ENCODE measurements around the gene MMAB. TPM values are rescaled to one million over a fixed set of nuclear protein-coding genes. Genes with fewer than 3 reads are reported as not detected.

The MMAB gene
- total and polyA plus RNA-seq, 2 of the 13 experiments (the other 11 are each of a cell fraction or from before 2014, with no cell fraction given), result 26.1 to 77.3 TPM

DNA sequence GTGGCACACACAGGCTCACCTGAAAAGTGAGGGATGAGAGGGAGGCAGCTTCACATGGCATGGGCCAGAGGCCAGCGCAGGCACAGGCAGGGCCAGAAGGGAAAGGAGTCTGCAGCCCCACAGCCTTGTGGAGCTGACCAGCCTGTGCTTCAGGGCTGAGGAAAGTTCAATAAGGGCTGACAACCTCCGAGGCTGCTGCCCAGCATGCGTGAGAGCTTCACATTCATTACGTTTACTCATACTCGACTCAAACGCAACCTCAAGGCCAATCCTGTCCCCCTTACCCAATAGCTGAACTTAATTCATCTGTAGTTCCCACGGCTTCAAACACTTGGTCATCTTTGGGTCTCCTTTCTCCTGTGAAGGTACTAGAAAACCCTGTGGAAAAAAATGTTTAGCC is 4.8 kb downstream of the MMAB start:
- in situ Hi-C loops (cut with HindIII; ENCODE audit: extremely low pct_ligation_motif_present, low pct_unique_long_range_greater_than_20kb), result no loop called here
- DNase-seq (ENCODE audit: low spot score), result no peak
- Histone ChIP-seq H3K27ac (ENCODE audit: extremely low read length, insufficient read depth, low read length) (no peak overlapping the region), H3K79me2 (ENCODE audit: insufficient read depth, low read length) (peaks cover 14% of the 10 kb centered on the region), H3K9ac (ENCODE audit: insufficient read depth, low read depth, low read length) (no peak overlapping the region), H3K9me3 (ENCODE audit: low read length) (no peaks in the 10 kb centered on the region), H3K36me3 (replicated peaks in 1 of 2; ENCODE audit: control insufficient read depth in 1 of 2, insufficient read depth in 2 of 2, low read length in 2 of 2) (peaks cover 8 to 66% of the 10 kb centered on the region in 2 experiments), H4K20me1 (ENCODE audit: insufficient read depth, low read length) (no peaks in the 10 kb centered on the region), H3K4me3 (replicated peaks in 1 of 3; ENCODE audit: insufficient read depth in 1 of 3, low read depth in 2 of 3, low read length in 3 of 3) (no peak overlapping the region), H3K27me3 (ENCODE audit: control insufficient read depth in 1 of 2, insufficient read depth in 2 of 2, low read length in 2 of 2) (no peaks in the 10 kb centered on the region), H3K4me1 (ENCODE audit: insufficient read depth, low read length) (peaks cover 43% of the 10 kb centered on the region), H2AFZ (ENCODE audit: low read length) (no peak overlapping the region), H3K4me2 (ENCODE audit: low read depth, low read length) (no peak overlapping the region)
- FAIRE-seq, result no peak
- TF ChIP-seq RFXANK (CRISPR knock-in tag; IDR thresholded peaks at IDR 0.05), result no peak
- CTCF ChIA-PET (ENCODE audit: low intra/inter-chr PET ratio, low total read pairs), result no interaction called here
- 73% methylated on average over 5 of the region's 7 CpGs for WGBS (ENCODE audit: low lambda C conversion rate)
- intact Hi-C loops (cut with micrococcal nuclease; ENCODE audit: unreplicated experiment), result no loop called here
- no peak for ATAC-seq
- BruUV-seq (replicated peaks), result no TSS peak
- POLR2A ChIA-PET, result no interaction called here

GRCh38 chr12:109567967-109568366 is 5.3 kb downstream of the MMAB start:
- intact Hi-C loops (cut with micrococcal nuclease; ENCODE audit: unreplicated experiment), result no loop called here
- Histone ChIP-seq H3K27ac (ENCODE audit: extremely low read length, insufficient read depth, low read length) (no peak overlapping the region), H3K9me3 (ENCODE audit: low read length) (no peaks in the 10 kb centered on the region), H4K20me1 (ENCODE audit: insufficient read depth, low read length) (no peaks in the 10 kb centered on the region), H3K4me3 (replicated peaks in 1 of 3; ENCODE audit: insufficient read depth in 1 of 3, low read depth in 2 of 3, low read length in 3 of 3) (no peak overlapping the region), H3K9ac (ENCODE audit: insufficient read depth, low read depth, low read length) (no peak overlapping the region), H3K27me3 (ENCODE audit: control insufficient read depth in 1 of 2, insufficient read depth in 2 of 2, low read length in 2 of 2) (no peaks in the 10 kb centered on the region), H3K4me2 (ENCODE audit: low read depth, low read length) (no peak overlapping the region), H2AFZ (ENCODE audit: low read length) (no peak overlapping the region), H3K36me3 (replicated peaks in 1 of 2; ENCODE audit: control insufficient read depth in 1 of 2, insufficient read depth in 2 of 2, low read length in 2 of 2) (peaks cover 8 to 72% of the 10 kb centered on the region in 2 experiments), H3K4me1 (ENCODE audit: insufficient read depth, low read length) (peaks cover 41% of the 10 kb centered on the region), H3K79me2 (ENCODE audit: insufficient read depth, low read length) (peaks cover 13% of the 10 kb centered on the region)
- no TSS peak for BruUV-seq (replicated peaks)
- DNase-seq (ENCODE audit: low spot score) (no peak), ATAC-seq (no peak), FAIRE-seq (no peak)
- ChIA-PET CTCF (ENCODE audit: low intra/inter-chr PET ratio, low total read pairs) (no interaction called here), POLR2A (no interaction called here)
- TF ChIP-seq ARID2 (CRISPR knock-in tag; IDR thresholded peaks at IDR 0.05; ENCODE audit: borderline replicate concordance) (no peak), DDIT3 (CRISPR knock-in tag; IDR thresholded peaks at IDR 0.05) (no peak), ZNF3 (CRISPR knock-in tag; IDR thresholded peaks at IDR 0.05) (no peak), ZNF30 (CRISPR knock-in tag; IDR thresholded peaks at IDR 0.05) (no peak), TCF12 (IDR thresholded peaks at IDR 0.05) (no peak), TCF12 (CRISPR knock-in tag; IDR thresholded peaks at IDR 0.05) (no peak)
- TF ChIP-seq, protein P1, sequence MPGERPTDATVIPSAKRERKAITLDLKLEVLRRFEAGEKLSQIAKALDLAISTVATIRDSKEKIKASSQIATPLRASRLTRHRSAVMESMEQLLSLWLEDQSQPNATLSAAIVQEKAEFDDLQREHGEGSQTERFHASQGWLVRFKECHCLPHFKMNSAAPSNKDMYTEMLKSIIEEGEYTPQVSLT (CRISPR knock-in tag; IDR thresholded peaks at IDR 0.05; ENCODE audit: borderline replicate concordance, low read depth), result no peak
- TF ChIP-seq, protein P2, sequence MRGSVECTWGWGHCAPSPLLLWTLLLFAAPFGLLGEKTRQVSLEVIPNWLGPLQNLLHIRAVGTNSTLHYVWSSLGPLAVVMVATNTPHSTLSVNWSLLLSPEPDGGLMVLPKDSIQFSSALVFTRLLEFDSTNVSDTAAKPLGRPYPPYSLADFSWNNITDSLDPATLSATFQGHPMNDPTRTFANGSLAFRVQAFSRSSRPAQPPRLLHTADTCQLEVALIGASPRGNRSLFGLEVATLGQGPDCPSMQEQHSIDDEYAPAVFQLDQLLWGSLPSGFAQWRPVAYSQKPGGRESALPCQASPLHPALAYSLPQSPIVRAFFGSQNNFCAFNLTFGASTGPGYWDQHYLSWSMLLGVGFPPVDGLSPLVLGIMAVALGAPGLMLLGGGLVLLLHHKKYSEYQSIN (CRISPR knock-in tag; IDR thresholded peaks at IDR 0.05; ENCODE audit: borderline replicate concordance), result no peak
- WGBS (ENCODE audit: low lambda C conversion rate), result 100% methylated on average over 3 of the region's 3 CpGs
- in situ Hi-C loops (cut with HindIII; ENCODE audit: extremely low pct_ligation_motif_present, low pct_unique_long_range_greater_than_20kb), result no loop called here

Measured in HepG2 (cell line).